ENCODE results near the gene TNP1.

DNA sequence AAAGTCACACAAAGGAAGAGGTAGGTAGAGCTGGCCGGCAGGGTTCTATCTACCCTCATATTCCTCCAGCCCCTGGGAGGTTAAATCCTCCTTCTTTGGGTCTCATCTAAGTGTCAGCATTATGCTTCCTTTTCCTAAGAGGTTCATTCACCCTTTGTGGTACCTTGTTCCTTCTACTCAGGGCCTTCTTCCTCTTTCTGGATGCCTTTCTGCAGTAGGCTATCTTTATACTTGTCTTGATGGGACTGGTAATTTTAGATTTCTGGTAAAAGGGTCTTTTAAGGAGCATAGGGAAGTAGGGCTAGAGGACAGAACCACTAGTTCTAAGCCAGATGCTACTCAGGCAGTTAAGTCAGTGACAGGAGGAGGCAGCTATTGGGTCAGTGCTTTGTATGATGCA lies 13.7 kb upstream of the TNP1 start:
- TF ChIP-seq CTCF (IDR thresholded peaks at IDR 0.05) (no peak), POLR2A (IDR thresholded peaks at IDR 0.05) (no peak)

Measured in testis (tissue), 2 donors.